Ammon's horn (tissue), 1 donor: ENCODE data around the gene LONP2.

Experiments used
- DNase-seq: peaks from one replicate; pipeline ENCODE4 v3.0.0-alpha.2; 2016; ENCODE audit warnings: low spot score

Gene LONP2, protein sequence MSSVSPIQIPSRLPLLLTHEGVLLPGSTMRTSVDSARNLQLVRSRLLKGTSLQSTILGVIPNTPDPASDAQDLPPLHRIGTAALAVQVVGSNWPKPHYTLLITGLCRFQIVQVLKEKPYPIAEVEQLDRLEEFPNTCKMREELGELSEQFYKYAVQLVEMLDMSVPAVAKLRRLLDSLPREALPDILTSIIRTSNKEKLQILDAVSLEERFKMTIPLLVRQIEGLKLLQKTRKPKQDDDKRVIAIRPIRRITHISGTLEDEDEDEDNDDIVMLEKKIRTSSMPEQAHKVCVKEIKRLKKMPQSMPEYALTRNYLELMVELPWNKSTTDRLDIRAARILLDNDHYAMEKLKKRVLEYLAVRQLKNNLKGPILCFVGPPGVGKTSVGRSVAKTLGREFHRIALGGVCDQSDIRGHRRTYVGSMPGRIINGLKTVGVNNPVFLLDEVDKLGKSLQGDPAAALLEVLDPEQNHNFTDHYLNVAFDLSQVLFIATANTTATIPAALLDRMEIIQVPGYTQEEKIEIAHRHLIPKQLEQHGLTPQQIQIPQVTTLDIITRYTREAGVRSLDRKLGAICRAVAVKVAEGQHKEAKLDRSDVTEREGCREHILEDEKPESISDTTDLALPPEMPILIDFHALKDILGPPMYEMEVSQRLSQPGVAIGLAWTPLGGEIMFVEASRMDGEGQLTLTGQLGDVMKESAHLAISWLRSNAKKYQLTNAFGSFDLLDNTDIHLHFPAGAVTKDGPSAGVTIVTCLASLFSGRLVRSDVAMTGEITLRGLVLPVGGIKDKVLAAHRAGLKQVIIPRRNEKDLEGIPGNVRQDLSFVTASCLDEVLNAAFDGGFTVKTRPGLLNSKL

DNA sequence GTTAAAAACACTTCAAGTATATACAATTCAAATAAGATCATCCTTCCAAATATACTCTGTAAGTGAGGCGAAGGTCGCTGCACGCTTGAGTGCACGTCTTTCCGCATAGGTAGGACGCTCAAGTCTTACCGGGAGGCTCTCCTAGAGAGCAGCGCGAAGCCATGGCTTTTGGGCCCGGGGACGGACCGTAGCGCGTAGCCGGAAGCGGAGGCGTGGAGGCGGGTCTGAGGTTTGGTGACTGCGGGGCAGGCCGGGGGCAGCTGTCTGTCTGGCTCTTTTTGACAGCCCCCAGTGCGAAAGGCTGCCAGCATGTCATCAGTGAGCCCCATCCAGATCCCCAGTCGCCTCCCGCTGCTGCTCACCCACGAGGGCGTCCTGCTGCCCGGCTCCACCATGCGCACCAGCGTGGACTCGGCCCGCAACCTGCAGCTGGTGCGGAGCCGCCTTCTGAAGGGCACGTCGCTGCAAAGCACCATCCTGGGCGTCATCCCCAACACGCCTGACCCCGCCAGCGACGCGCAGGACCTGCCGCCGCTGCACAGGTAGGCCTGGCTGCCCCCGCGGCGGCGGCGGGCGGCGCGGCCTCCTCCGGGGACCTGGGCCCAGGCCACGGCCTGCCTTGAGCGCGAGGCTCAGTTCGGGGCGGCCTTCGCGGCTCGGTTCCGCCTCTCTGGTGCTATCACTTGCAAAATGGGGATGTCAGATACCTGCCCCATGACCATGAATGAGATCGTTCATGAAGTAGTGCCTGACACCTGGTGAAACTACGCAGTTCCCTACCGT is at the start of gene LONP2:
Gene LONP2, plus strand, starts transcription at position 221 of the 783 bp plus-strand sequence. Its CDS starts 89 bp downstream, at position 310.
- peak; percentile 93 for DNase-seq

DNA sequence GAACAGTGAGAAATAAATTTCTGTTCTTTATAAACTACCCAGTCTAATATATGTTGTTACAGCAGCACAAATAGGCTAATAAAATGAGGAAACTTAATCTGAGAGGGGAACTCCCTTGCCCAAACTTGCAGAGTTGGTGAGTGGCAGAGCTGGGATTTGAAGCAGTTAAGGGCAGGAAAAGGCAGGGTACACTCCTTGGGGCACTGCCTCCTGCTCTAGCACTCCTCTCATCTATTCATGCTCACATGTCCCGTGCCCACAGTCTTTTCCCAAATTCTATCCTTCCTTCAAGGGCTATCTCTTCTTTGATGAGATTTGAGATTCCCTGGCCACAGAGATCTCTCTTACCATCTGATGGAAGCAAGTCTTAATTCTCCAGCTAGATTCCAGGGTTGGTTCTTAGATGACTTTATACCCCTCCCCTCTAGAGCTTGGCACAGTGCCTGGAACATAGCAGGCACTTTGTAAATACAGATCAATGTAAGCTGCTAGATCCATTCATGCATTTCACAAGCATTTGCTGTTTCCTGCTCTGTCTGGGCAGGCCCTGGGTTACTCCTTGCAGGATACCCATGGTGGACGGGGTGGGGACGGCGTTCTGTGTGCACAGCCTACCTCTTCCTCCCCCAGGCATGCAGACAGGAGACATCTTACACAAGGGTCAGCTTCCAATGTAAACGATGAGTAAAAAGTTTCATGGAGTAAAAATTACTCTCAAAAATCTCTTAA is 49.1 kb upstream of the LONP2 start:
- DNase-seq = no peak

DNA sequence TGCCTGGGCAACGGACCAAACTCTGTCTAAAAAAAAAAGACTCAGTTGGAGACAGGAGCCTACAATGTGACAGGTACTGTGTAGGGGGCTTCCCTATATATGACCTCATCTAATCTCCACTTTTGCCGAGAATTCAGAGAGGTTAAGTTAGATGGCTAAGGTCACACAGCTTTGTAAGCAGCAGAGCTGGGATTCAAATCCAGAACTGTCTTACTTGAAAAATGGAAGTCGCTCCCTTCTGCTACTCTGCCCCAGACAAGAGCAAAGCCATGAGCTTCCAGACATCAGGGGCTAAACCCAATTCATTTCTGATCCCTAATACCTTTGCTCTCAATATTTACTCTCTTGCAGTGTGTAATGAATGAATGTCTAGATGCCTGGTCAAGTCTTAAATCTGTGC is 46.8 kb upstream of the LONP2 start:
- DNase-seq = no peak

DNA sequence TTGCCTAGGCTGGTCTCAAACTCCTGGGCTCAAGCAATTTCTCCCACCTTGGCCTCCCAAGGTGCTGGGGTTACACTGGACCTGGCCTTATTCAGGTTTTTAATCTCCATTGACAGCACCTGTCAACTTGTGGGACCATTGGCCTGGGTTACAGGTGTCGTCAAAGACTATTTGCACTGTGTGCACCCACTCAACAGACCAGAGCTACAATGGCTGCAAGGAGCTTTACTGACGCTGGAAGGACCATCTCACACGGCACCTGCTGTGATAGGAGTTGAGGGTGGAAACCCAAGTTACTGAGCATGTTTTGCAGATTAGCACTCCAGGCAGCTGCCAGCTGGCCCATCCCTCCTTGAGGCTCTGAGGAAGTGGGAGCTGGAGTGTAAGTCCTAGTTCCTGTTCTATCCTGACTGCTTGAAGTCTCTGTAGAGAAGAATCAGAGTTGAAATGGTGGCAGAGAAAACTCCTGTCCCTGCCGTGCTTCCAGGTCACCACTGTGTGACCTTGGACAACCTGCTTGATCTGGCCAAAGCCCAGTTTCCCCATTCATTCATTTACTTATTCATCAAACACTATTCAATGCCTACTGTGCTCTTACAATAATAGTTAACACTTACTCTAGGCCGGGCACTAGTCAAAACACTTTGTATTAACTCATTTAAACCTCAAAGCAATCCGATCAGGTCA is 42.4 kb upstream of the LONP2 start:
- DNase-seq = peak; percentile 21

DNA sequence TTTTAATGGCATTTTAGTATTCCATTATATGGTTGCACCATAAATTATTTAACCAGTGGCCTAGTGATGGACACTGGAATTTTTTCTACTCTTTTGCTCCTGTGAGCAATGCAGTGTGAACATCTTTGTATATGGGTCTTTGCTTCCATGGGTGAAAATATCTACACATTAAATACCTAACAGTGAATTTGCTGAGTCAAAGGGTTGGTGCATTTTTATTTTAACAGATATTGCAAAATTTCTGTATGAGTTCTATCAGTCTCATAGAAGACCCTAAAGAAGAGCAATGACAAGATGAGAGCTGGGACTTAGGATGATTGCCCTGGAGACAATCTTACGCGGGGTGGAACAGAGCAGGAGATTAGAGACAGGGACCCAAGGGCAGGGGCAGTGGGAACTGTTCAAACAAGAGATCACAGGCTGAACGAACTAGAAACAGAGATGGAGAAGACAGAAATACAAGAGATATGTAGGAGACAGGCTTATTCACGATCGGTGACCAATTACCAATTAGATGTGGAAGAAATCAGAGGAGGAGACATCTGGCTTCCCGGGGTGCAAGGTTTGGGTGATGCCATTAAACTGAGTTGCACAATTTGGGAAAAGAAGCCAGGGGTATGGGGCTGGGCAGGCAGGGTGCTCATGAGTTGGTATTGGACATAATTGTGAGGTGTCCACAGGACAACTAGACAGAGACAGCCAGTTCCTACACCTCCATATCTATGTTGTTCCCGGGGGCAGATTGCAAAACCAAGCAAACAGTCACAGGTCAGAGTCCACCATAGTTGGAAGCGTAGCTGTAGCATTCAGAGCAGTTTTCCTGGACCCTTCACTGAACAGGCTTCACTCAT is 39.9 kb upstream of the LONP2 start:
- no peak for DNase-seq

DNA sequence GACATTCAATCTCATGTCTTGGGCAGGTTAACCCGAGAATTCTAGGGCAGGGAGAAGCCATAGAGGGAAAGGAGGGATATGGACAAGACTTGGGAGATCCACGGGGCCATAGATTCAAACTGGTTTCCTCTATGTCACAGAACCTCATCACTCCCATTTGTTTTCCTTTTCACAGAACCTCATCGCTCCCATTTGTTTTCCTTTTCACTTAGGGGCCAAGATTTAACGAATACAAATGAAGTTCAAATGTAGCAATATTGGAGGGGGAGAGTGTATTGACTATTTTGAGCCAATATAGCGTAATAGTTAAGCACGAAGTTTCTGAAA is 39.3 kb upstream of the LONP2 start:
- no peak for DNase-seq

DNA sequence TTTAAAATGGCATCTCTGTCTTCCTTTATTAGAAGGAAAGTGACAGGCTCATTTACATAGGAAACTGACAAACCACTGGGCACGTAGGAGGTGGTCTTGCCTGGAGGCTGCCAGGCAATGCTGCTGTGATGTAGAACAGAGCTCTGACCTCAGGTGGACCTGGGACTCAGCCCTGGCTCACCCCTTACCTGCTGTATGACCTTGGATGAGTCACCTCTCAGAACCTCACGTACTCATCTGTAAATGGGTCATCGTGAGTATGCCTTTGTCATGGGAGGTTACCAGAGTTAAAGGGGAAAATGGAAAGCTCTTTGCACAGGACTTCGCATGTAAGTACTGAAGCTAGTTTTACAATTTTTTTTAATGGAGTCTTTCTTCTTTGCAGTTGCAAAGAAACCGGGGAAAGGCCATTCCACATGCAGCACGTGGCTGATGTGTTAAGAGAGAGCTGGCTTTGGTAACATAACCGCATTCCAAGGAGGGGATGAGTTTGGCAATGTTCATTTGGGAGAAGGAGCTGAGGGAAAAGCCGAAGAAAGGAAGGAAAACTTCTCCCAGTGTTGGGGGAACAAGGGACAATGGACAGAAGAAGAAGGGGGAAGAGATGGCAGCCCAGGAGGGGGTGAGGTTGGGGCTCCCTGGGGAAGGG is 37.4 kb upstream of the LONP2 start:
- DNase-seq = no peak

DNA sequence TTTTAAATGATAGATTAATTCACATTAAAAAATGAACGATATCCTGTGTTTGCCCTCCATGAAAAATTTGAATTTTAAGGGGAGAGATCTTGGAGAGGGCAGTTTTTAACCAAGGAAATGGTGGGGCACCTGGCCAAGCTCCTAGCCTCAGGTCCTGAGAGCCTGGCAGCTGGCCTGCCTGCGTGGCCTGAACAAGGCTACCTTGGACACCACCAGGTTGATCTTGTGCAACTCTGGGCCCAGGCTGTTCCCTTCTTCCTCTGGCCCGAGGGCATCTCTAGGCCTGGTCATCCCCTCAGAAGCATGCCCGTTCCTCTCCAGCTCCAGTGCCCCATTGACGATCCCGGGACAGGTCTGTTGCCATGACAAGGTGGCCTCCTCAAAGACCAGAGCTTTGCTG is 33.4 kb upstream of the LONP2 start:
- DNase-seq = no peak

DNA sequence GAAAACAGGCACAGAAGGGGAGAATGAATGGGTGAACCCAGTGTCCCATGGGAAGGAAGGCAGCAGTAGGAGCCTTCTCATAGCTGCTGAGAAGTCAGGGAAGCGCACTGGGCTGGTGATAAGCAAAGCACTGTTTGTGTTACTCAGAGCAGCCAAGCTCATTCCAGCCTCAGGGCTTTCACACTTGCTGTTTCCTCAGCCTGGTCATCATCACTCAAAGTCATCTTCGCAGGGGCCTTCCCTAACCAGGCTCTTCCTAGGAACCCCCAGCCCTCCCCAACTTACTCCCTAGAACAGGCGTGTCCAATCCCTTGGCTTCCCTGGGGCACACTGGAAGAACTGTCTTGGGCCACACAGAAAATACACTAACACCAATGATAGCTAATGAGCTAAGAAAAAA is 32.1 kb upstream of the LONP2 start:
- DNase-seq = no peak

DNA sequence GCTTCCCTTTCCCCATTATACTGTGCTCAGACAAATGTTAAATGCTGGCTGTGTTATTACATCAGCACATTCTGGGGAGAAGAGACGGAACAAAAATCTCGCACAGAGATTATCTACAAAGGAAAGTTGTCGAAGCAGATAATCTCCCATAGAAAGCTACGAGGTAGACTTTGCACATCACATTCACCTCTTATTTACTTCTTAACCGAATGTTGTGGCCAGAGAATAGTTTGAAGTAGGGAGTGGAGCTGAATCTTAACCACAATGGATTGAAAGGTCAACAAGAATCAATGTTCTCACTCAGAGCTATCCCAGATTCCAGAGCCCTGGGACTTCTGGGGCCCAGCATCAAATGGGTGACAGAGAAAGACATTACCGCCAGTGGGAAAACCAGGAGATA is 28.4 kb upstream of the LONP2 start:
- no peak for DNase-seq

DNA sequence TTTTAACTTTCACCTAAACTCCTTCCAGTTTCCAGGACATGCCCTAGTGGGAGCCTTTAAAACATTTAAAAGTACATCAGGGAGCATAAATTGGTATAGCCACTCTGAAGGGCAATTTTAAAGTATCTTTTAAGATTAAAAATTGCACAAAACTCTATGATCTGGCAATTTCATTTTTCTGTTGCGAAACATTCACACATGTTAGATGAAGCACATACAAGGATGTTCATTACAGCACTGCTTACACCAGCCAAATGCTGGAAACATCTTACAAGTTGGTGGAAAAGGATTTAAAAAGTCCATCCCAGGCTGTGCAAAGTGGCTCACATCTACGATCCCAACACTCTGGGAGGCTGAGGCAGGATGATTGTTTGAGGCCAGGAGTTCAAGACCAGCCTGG is 26.4 kb upstream of the LONP2 start:
- DNase-seq = no peak

DNA sequence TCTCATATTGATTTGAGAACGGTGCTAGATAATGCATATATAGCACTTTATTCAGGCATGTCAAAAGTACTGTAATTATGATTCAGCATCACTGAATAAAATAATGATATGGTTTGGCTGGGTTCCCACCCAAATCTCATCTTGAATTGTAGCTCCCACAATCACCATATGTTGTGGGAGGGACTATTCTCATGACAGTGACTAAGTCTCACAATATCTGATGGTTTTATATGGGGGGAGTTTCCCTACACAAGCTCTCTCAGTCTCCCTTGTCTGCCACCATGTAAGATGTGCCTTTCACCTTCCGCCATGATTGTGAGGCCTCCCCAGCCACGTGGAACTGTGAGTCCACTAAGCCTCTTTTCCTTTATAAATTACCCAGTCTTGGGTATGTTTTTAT is 25.6 kb upstream of the LONP2 start:
- no peak for DNase-seq

DNA sequence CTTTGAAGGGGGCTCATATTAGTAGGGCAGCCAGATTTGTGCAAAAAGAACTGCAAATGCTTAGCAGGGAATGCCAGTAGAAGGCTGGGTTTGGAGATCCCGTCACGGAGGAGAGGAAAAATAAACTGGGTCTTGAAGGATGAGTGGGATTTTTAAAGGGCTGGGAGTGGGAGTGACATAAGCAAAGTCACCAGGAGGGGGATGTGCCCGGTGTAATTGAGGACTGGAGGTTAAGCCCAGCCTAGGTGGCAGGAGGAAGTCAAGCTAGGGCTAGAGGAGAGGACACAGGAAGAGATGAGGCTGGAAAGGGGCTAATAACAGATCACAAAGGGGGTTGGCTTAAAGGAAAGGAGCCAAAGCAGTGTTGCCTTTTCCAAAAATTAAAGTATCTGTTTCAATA is 23.2 kb upstream of the LONP2 start:
- no peak for DNase-seq

DNA sequence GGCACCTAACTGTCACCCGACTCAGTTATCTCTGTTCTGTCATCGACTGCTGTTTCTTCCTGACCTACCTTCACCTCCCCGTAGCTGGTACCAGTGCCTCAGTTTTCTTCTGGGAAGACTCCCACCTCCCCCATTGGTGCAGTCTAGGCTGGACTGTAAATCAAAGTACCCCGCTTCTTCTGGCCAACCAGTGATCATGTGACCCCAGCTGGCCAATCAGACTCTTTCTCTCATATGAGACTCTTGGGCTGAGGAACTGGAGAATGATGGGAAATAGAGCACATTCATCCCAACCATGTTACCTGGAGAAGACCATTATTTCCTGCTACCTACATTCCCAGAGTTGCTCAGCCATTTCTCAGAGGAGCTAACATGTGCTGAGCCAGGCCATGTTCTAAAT is 20.6 kb upstream of the LONP2 start:
- DNase-seq = no peak

DNA sequence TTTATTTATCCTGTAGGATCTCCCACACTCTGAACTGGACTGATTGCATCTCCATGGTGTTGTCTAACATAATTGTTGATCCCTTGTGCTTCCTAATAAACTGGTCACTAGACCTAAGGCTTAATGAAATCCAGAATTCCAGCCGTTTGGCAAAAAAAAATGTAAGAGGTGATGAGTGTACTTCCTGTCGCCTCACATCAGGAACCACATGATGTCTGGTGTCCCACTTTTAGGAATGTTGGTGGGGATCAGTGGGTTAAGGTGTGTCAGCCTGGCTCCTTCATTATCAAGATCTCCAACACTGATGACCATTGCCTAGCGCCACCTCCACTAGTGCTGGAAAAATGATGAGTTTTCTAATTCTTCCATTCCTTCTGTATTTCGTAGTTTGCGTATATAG is 18.6 kb upstream of the LONP2 start:
- DNase-seq = no peak

DNA sequence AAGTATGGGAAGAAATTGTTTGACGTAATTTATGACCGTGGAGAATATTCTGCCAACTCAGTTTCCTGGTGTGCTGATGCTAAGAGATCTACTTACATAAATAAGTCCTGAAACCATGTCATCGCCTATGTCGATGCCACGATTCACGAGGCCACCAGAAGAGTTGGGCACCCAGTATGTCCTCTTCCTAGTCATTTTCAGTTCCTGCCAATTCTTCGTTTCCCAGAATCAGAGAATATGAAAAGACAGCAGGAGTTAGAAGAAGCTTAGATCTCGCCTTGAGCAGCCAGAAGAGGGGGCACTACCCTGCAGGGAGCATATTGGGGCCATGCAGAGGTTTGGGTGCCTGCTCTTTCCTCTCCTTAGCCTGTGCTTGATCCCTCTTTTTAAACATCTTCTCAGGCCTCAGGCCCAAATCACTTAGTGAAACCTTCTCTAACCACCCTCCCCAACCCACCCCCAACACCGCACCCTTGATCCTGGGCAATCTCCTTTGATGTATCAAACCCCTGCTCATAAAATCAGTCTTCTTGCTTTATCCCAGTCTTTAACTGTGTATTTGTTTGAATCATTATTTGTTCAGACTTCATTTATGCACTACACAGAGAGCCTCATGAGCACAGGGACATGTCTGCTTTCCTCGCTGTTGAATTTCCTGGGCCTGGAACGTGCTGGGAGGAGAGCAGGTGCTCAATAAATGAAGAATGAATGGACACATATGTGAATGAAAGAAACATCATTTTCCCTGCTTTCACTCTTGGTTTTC is 12.2 kb upstream of the LONP2 start:
- DNase-seq = peak; percentile 40

DNA sequence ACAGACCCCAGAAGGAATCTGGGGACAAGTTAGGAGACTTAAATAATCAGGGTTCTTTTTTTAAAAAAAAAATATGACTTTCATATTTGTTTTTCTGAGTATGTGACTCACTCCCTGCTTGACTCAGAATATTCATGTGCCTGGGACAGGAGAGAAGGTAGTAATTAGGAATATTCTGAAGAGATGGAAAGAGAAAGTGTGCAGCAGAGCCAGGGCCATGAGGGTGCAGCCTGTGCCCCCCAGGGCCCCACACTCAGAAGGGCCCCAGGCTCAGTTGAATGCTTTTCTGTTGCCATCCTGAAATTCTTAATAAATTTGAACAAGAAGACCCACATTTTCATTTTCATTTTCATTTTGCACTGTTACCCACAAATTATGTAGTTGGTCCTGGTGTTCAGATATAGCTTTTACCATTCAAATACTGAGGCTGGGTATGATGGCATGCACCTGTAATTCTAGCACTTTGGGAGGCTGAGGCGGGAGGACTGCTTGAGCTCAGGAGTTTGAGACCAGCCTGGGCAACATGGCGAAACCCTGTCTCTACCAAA is 11.5 kb upstream of the LONP2 start:
- no peak for DNase-seq

DNA sequence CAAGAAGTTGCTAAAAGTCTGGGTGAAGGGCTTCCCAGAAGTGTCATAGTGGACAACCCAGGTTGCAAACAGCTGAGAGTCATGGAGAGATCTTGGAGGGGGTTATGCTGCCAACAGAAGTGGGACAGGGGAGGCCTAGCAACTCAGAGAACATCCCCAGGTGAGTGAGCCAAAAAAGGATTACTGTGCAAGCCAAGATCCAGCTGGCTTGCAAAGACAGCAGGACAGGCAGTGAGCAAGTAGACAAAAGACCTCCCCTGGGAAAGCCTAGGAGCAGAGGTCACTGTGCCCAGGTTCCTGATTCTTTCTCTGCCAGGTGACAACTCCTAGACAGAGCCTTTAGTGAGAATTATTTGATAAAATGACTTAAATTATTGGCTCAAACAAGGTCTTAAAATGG is 9.5 kb upstream of the LONP2 start:
- DNase-seq = no peak

DNA sequence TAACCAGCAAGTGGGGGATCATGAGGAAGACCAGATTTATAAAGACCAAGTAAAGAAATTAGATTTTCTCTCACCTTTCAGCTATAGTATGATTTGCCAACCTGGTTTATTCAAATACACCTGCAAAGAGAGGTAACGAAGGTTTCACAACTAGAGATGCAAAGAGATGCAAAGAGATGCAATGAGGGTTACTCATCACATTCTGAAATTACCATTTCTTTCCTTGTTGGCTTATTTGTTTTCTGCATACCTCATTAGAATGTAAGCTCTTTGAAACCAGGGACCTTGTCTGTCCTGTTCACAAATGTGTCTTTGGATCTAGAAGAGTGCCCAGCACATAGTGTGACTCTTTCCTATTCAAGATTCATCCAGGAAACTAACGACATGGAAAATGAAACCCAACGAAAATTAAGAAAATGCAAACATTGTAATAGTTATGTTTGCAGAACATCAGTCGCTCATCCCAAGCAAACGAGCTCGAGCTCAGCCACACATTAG is 9.0 kb upstream of the LONP2 start:
- DNase-seq = no peak
